ENCODE measurements around the gene HMGN5. TPM values are rescaled to one million over a fixed set of nuclear protein-coding genes. Genes with fewer than 3 reads are reported as not detected.

Gene HMGN5
- total and polyA plus RNA-seq, 2 of the 4 experiments (the other 2 are of a cell fraction), result 0.72 to 3.4 TPM

- BruUV-seq (replicated peaks), result no TSS peak
- no peak overlapping the region for H4K8ac ChIP-seq (ENCODE audit: low read depth in 2 of 2, low read length in 2 of 2)
- no peaks in the 10 kb centered on the region for H3K36me3 ChIP-seq (ENCODE audit: control insufficient read depth, insufficient read depth, low read length)
- H2BK5ac ChIP-seq (ENCODE audit: low read depth, low read length, poor library complexity, severe bottlenecking), result no peak overlapping the region
- no peak overlapping the region for H2AK5ac ChIP-seq (ENCODE audit: low read depth, low read length)
- ChIA-PET POLR2A (ENCODE audit: unreplicated experiment) (no interaction called here), CTCF (no interaction called here)
- no peaks in the 10 kb centered on the region for H3K4me1 ChIP-seq (ENCODE audit: control insufficient read depth, insufficient read depth, low read length)
- intact Hi-C loops (cut with micrococcal nuclease), result loop anchor here (2.0 kb wide), 1 partner anchor 311 kb away; no protein-coding TSS in a partner anchor
- peak overlapping the region; percentile 85 for H2AFZ ChIP-seq (replicated peaks; ENCODE audit: low read length, poor library complexity)
- H2BK20ac ChIP-seq (ENCODE audit: low read depth, low read length), result no peak overlapping the region
- 23% methylated on average over 20 of the region's 34 CpGs; no CpG with 5 or more reads in 1 of the 2 experiments for WGBS, 2 experiments (ENCODE audit: extremely low coverage in 2 of 2, insufficient read length in 1 of 2)
- no peak overlapping the region for H3K23ac ChIP-seq (ENCODE audit: low read depth, low read length)
- H3K9me1 ChIP-seq (ENCODE audit: insufficient read depth, low read length), result no peaks in the 10 kb centered on the region
- H2BK15ac ChIP-seq (ENCODE audit: low read depth, low read length), result no peak overlapping the region
- H3K79me1 ChIP-seq (ENCODE audit: low read depth in 1 of 2, low read length in 2 of 2), result no peaks in the 10 kb centered on the region
- H3K9ac ChIP-seq (ENCODE audit: low read depth, low read length), result peak overlapping the region; percentile 35; the same call in 1 of the 2 replicates
- no peak overlapping the region for H4K91ac ChIP-seq (ENCODE audit: insufficient read depth, low read depth, low read length)
- H3K27me3 ChIP-seq (ENCODE audit: control insufficient read depth, insufficient read depth, low read length), result no peaks in the 10 kb centered on the region
- no peaks in the 10 kb centered on the region for H3K9me3 ChIP-seq (ENCODE audit: control insufficient read depth, insufficient read depth, low read length)
- ATAC-seq (ENCODE audit: low read depth) (peak; percentile 96), DNase-seq (peak; percentile 90)
- no peak overlapping the region for H3K18ac ChIP-seq (ENCODE audit: low read depth, low read length)
- no peaks in the 10 kb centered on the region for H4K20me1 ChIP-seq (ENCODE audit: insufficient read depth, low read length)
- dilution Hi-C loops (cut with HindIII; ENCODE audit: low sequenced_read_pairs, unreplicated experiment), result no loop called here
- H3K14ac ChIP-seq (replicated peaks; ENCODE audit: low read depth, low read length), result no peak overlapping the region
- peak overlapping the region; percentile 58 for H3K4me3 ChIP-seq (ENCODE audit: insufficient read depth, low read depth, low read length)
- in situ Hi-C loops (cut with MboI; ENCODE audit: low sequenced_read_pairs), result no loop called here
- H3K4me2 ChIP-seq (ENCODE audit: low read depth, low read length), result peak overlapping the region; percentile 90
- H3K56ac ChIP-seq (ENCODE audit: extremely low read depth, insufficient read depth, low read length), result no peak overlapping the region
- H4K5ac ChIP-seq (ENCODE audit: low read depth, low read length), result no peak overlapping the region
- TF ChIP-seq MXI1 (IDR thresholded peaks at IDR 0.05; ENCODE audit: borderline replicate concordance, low read depth, low read length) (no peak), MAFK (IDR thresholded peaks at IDR 0.05; ENCODE audit: low read depth, low read length) (peak; percentile 77)
- no peak overlapping the region for H2BK120ac ChIP-seq (ENCODE audit: low read depth, low read length)
- H3K4ac ChIP-seq (ENCODE audit: low read depth, low read length), result no peak overlapping the region
- H2AK9ac ChIP-seq (replicated peaks; ENCODE audit: low read depth, low read length, poor library complexity), result no peak overlapping the region
- no peak overlapping the region for H3K27ac ChIP-seq (ENCODE audit: insufficient read depth, low read length)
These were observed 80.0 kb downstream of the HMGN5 start for GRCh38 chrX:81121513-81122363.
